ENCODE measurements around the gene SNHG17.
"Not testable (repeated sequence)": the region's sequence is repeated elsewhere in the genome, so short reads cannot be mapped to it uniquely, and the experiment has no call there.

The SNHG17 gene

GRCh38 chr20:38424401-38424800 lies 10.7 kb downstream of the SNHG17 start:
- FAIRE-seq = no peak
- no peak for DNase-seq (ENCODE audit: extremely low spot score, insufficient read length, low read depth)

DNA sequence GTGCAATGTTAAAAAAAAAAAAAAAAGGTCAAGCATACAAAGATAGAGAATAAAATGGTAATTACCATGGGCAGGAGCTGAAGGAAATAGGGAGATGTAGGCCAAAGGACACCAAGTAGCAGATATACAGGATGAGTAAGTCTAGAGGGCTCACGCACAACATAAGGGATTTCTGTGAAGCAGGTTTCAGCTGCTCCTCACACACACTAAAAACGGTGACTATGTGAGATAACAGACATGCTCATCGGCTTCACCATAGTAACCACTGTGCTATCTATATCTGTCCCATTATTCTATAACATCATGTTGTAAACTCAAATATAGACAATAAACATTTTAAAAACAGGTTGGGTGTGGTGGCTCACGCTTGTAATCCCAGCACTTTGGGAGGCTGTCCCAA lies 11.6 kb downstream of the SNHG17 start:
- FAIRE-seq = no peak
- DNase-seq (ENCODE audit: extremely low spot score, insufficient read length, low read depth) = no peak

DNA sequence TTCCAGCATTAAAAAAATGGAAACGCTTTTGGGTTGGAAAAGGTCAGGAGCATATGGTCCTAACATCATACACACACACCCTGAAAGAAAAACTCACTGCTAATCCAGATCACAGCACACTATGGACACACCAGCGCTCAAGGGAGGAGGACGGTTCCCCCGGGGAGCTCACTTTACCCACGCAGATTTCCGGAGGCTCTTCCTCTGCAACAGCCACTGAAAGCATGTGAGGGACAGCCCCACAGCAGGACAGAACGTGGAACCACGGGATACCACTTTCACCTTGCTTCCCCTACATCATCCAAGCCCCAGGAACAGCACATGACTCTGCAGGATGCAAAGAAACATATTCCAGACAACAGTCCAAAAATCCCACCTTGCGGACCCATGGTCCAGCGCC lies 13.2 kb downstream of the SNHG17 start:
- FAIRE-seq (no peak), DNase-seq (ENCODE audit: extremely low spot score, insufficient read length, low read depth) (no peak)

- DNase-seq (ENCODE audit: extremely low spot score, insufficient read length, low read depth) = no peak
- FAIRE-seq = no peak
Observed at GRCh38 chr20:38420388-38421085, 14.6 kb downstream of the SNHG17 start.

GRCh38 chr20:38418509-38419204 lies 16.5 kb downstream of the SNHG17 start:
- no peak for FAIRE-seq
- no peak for DNase-seq (ENCODE audit: extremely low spot score, insufficient read length, low read depth)

DNA sequence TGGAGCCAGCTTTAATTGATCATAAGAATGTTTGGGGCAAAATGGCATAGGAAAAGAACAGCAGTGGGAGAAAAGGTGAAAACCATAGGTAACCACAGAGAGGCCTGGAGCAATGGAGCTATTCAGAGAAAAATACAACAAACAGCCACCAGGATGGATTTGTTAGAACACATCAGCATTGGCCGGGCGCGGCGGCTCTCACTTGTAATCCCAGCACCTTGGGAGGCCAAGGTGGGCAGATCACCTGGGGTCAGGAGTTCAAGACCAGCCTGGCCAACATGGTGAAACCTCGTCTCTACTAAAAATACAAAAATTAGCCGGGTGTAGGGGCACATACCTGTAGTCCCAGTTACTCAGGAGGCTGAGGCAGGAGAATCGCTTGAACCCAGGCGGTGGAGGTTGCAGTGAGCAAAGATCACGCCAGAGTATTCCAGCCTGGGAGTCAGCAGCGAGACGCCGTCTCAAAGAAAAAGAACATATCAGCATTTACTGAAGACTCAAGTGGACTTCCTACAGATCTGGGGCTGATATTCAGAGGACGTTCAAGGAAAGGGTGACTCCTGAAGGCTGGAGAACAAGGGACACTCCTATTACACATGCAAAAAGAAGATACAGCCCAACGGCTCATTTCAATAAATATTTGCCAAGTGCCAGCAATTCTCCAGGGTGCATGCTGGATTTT lies 20.2 kb downstream of the SNHG17 start:
- FAIRE-seq (no peak), DNase-seq (ENCODE audit: extremely low spot score, insufficient read length, low read depth) (no peak)

GRCh38 chr20:38412877-38413577 lies 22.1 kb downstream of the SNHG17 start:
- no peak for FAIRE-seq
- DNase-seq (ENCODE audit: extremely low spot score, insufficient read length, low read depth) = no peak

DNA sequence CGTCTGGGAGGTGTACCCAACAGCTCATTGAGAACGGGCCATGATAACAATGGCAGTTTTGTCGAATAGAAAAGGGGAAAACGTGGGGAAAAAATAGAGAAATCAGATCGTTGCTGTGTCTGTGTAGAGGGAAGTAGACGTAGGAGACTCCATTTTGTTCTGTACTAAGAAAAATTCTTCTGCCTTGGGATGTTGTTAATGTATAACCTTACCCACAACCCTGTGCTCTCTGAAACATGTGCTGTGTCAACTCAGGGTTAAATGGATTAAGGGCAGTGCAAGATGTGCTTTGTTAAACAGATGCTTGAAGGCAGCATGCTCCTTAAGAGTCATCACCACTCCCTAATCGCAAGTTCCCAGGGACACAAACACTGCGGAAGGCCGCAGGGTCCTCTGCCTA lies 27.3 kb downstream of the SNHG17 start:
- DNase-seq (ENCODE audit: extremely low spot score, insufficient read length, low read depth) = not testable (repeated sequence)

GRCh38 chr20:38407321-38407720 lies 27.8 kb downstream of the SNHG17 start:
- no peak for DNase-seq (ENCODE audit: extremely low spot score, insufficient read length, low read depth)
- no peak for FAIRE-seq

More for the DNA sequence above, 27.3 kb downstream of the SNHG17 start:
- FAIRE-seq = not testable (repeated sequence)

DNA sequence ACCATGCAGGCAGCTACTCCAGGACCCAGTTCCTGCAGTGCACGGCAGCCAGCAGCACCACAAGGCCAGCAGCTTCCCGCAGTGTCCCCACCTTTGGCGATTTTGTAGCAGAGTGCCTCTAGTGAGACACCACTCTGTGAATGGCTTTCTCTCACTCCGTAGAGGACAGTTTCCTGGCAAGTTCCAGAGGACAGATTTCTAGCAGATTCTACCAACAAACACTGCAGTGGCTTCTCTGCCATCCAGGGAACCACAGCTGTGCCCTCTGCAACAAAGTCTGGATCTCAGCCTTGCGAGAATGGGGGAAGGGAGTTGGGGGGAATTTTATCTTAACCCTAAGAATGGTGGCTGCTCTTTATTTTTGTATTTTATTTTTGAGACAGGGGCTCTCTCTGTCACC lies 28.7 kb downstream of the SNHG17 start:
- FAIRE-seq (no peak), DNase-seq (ENCODE audit: extremely low spot score, insufficient read length, low read depth) (no peak)

- FAIRE-seq = no peak
- no peak for DNase-seq (ENCODE audit: extremely low spot score, insufficient read length, low read depth)
Observed at GRCh38 chr20:38405132-38405531, 30.0 kb downstream of the SNHG17 start.

DNA sequence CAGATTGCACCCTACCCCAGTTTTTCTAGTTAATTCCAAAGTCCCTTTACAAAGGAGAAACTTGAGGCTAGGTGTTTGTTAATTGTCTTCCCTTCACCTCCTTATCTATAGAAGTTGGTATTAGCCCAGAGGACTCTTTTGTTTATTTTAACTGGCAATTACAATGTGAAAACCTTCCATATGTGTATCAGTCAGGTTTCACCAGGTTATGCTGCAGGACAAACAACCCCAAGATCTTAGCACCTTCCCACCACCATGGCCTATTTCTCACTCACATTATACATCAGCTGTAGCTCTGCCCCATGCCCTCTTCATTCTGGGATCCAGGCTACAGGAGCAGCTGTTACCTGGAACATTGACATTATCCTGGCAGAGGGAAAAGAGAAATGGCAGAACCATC lies 31.1 kb downstream of the SNHG17 start:
- FAIRE-seq (no peak), DNase-seq (ENCODE audit: extremely low spot score, insufficient read length, low read depth) (no peak)

GRCh38 chr20:38402816-38403215 lies 32.3 kb downstream of the SNHG17 start:
- DNase-seq (ENCODE audit: extremely low spot score, insufficient read length, low read depth) (no peak), FAIRE-seq (no peak)

- no peak for DNase-seq (ENCODE audit: extremely low spot score, insufficient read length, low read depth)
- no peak for FAIRE-seq
Observed at GRCh38 chr20:38402089-38402488, 33.0 kb downstream of the SNHG17 start.

- not testable (repeated sequence) for DNase-seq (ENCODE audit: extremely low spot score, insufficient read length, low read depth); FAIRE-seq
Observed at GRCh38 chr20:38395751-38396395, 39.3 kb downstream of the SNHG17 start.

DNA sequence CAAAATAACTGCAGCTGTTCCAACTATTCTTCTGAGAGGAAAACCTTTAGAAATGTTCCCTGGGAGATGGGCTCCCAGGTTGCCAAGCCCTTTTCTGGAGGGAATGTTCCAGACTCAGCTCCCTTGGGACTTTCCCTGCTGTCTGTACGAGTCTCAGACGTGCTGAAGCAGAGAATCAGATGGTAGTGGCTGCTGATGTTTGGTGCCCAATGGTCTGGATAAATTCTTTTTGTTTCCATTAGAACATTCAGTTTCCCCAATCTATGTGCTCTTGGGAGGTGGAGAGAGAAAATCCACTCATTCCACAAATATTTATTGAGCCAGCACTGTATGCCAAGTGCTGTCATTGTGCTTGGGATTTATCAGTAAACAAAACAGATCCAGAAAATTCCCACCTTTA lies 40.0 kb downstream of the SNHG17 start:
- DNase-seq (ENCODE audit: extremely low spot score, insufficient read length, low read depth) (no peak), FAIRE-seq (no peak)

GRCh38 chr20:38393259-38393658 lies 41.9 kb downstream of the SNHG17 start:
- FAIRE-seq (no peak), DNase-seq (ENCODE audit: extremely low spot score, insufficient read length, low read depth) (no peak)

DNA sequence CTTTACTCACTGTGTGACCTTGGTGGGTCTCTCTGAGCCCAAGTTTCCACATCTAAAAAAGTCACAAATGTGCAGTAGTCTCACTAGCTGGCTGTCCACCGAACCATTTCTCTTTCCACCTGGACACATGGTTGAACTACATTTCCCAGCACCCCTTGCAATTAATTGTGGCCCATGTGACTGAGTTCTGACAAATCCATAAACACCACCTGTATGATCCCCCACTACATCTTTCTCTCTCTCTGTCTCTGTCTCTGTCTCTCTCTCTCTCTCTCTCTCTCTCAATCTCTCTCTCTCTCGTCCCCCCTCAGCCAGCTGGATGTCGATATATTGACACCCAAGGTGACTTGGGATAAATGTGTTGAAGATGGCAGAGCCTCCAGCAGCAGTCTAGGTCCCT lies 42.8 kb downstream of the SNHG17 start:
- no peak for FAIRE-seq
- DNase-seq (ENCODE audit: extremely low spot score, insufficient read length, low read depth) = no peak

DNA sequence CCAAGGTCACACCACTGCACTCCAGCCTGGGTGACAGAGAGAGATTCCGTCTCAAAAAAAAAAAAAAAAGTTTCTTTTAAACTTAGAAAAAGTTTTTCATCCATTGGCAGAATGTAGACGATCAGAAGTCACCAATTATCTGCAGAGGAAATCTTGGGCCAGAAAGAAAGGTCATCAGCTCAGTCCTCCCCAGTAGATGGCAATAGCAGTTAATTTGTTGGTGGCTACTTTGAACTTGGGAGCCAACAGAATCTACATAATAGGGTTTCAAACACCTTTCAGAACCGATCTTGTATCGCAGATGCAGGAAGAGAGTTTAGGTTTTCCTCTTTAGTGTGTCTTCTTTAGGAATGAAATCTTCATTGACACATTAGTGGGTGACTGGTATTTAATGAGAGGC lies 47.2 kb downstream of the SNHG17 start:
- DNase-seq (ENCODE audit: extremely low spot score, insufficient read length, low read depth) (no peak), FAIRE-seq (no peak)

- FAIRE-seq (no peak), DNase-seq (ENCODE audit: extremely low spot score, insufficient read length, low read depth) (no peak)
Observed at GRCh38 chr20:38386851-38387250, 48.3 kb downstream of the SNHG17 start.
